ENCODE results near the gene PGAM1. TPM values are rescaled to one million over a fixed set of nuclear protein-coding genes. Genes with fewer than 3 reads are reported as not detected.
"Not testable (repeated sequence)": the region's sequence is repeated elsewhere in the genome, so short reads cannot be mapped to it uniquely, and the experiment has no call there.

The PGAM1 gene
- total and polyA plus RNA-seq, 2 donors from 2014 or later, result 161 to 328 TPM

DNA sequence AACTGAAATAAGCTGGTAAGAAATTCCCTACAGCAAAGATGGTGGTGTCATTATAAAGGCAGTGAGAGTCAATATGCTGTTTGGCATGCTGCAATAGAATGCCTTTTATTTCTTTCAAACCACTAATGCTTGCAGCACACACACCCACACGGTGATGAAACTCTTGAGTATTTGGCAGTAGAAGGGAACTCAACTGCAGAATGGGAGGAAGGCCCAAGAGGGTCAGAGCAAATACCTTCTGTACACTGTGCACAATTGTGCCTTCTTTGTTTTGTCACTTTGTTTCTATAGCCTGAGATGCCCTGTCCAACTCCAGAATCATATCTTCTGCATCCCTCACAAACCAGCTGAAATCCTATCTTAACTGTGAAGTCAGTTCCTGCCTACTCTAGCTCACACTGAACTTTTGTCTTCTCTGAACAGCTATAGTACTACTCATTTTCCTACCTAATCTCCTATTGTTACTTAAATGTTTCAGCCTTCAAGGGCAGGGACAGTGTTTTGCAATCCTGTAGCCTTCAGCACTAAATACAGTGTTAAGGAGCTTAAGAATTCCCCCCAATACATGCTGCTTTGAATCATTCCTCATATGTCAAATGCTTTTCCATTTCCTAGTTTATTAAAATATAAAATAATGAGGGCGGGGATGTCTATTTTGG lies 50.1 kb downstream of the PGAM1 start:
- H3K27me3 ChIP-seq (ENCODE audit: control insufficient read depth, insufficient read depth, low read length), result no peaks in the 10 kb centered on the region
- H3K4me3 ChIP-seq (ENCODE audit: low read length in 3 of 3), result no peak overlapping the region
- H3K9me3 ChIP-seq (ENCODE audit: control insufficient read depth in 2 of 3, insufficient read depth in 1 of 3, low read length in 3 of 3), result no peaks in the 10 kb centered on the region
- no peak overlapping the region for H3K27ac ChIP-seq (ENCODE audit: low read depth in 2 of 2, low read length in 2 of 2)
- no peak for DNase-seq
- FAIRE-seq, result no peak
- H3K36me3 ChIP-seq (ENCODE audit: control insufficient read depth in 2 of 3, insufficient read depth in 3 of 3, low read length in 3 of 3), result peaks cover 9 to 61% (median 36%) of the 10 kb centered on the region in 3 donors
- intact Hi-C loops (cut with DNase I), result no loop called here
- TF ChIP-seq, protein P1, sequence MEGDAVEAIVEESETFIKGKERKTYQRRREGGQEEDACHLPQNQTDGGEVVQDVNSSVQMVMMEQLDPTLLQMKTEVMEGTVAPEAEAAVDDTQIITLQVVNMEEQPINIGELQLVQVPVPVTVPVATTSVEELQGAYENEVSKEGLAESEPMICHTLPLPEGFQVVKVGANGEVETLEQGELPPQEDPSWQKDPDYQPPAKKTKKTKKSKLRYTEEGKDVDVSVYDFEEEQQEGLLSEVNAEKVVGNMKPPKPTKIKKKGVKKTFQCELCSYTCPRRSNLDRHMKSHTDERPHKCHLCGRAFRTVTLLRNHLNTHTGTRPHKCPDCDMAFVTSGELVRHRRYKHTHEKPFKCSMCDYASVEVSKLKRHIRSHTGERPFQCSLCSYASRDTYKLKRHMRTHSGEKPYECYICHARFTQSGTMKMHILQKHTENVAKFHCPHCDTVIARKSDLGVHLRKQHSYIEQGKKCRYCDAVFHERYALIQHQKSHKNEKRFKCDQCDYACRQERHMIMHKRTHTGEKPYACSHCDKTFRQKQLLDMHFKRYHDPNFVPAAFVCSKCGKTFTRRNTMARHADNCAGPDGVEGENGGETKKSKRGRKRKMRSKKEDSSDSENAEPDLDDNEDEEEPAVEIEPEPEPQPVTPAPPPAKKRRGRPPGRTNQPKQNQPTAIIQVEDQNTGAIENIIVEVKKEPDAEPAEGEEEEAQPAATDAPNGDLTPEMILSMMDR (IDR thresholded peaks at IDR 0.05; ENCODE audit: borderline replicate concordance, extremely low read depth, insufficient read depth), result no peak
- no peaks in the 10 kb centered on the region for H3K4me1 ChIP-seq (ENCODE audit: control insufficient read depth in 2 of 3, insufficient read depth in 2 of 3, low read depth in 1 of 3, low read length in 3 of 3)
- H3K9ac ChIP-seq (ENCODE audit: low read length in 3 of 3), result no peak overlapping the region

- H3K36me3 ChIP-seq (ENCODE audit: control insufficient read depth in 2 of 3, insufficient read depth in 3 of 3, low read length in 3 of 3), result peaks cover 10 to 59% (median 37%) of the 10 kb centered on the region in 3 donors
- H3K4me1 ChIP-seq (ENCODE audit: control insufficient read depth in 2 of 3, insufficient read depth in 2 of 3, low read depth in 1 of 3, low read length in 3 of 3); H3K27ac ChIP-seq (ENCODE audit: low read depth in 2 of 2, low read length in 2 of 2); H3K9me3 ChIP-seq (ENCODE audit: control insufficient read depth in 2 of 3, insufficient read depth in 1 of 3, low read length in 3 of 3); DNase-seq; H3K9ac ChIP-seq (ENCODE audit: low read length in 3 of 3); H3K27me3 ChIP-seq (ENCODE audit: control insufficient read depth, insufficient read depth, low read length); FAIRE-seq; H3K4me3 ChIP-seq (ENCODE audit: low read length in 3 of 3); intact Hi-C loops (cut with DNase I): not testable (repeated sequence)
These were observed 53.4 kb downstream of the PGAM1 start for GRCh38 chr10:97479410-97479809.

DNA sequence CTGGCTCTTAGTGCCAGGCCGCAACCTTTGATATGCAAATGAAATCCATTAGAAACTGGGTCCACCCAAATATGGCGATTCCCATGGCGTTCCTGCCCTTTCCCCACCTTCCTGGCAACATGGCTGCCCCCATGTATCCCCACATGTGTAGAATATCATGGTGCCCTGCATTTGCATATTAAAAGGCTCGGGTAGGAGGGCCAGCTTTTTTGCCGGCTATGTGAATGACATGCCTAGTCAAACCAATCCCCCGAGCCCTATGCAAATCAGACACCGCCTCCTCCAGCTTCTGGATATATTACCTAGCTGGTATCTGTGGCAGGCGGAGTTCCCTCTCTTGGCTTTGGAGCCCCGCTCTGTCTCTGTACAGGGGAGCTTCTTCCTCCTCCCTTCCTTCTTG lies 53.9 kb downstream of the PGAM1 start:
- H3K4me1 ChIP-seq (ENCODE audit: control insufficient read depth in 2 of 3, insufficient read depth in 2 of 3, low read depth in 1 of 3, low read length in 3 of 3), result no peaks in the 10 kb centered on the region
- FAIRE-seq, result no peak
- H3K27me3 ChIP-seq (ENCODE audit: control insufficient read depth, insufficient read depth, low read length), result no peaks in the 10 kb centered on the region
- H3K27ac ChIP-seq (ENCODE audit: low read depth in 2 of 2, low read length in 2 of 2), result no peak overlapping the region
- no peak overlapping the region for H3K9ac ChIP-seq (ENCODE audit: low read length in 3 of 3)
- intact Hi-C loops (cut with DNase I), result no loop called here
- DNase-seq, result no peak
- TF ChIP-seq, protein P1 (IDR thresholded peaks at IDR 0.05; ENCODE audit: borderline replicate concordance, extremely low read depth, insufficient read depth), result no peak
- no peaks in the 10 kb centered on the region for H3K9me3 ChIP-seq (ENCODE audit: control insufficient read depth in 2 of 3, insufficient read depth in 1 of 3, low read length in 3 of 3)
- peaks cover 9 to 54% (median 37%) of the 10 kb centered on the region in 3 donors for H3K36me3 ChIP-seq (ENCODE audit: control insufficient read depth in 2 of 3, insufficient read depth in 3 of 3, low read length in 3 of 3)
- no peak overlapping the region for H3K4me3 ChIP-seq (ENCODE audit: low read length in 3 of 3)

DNA sequence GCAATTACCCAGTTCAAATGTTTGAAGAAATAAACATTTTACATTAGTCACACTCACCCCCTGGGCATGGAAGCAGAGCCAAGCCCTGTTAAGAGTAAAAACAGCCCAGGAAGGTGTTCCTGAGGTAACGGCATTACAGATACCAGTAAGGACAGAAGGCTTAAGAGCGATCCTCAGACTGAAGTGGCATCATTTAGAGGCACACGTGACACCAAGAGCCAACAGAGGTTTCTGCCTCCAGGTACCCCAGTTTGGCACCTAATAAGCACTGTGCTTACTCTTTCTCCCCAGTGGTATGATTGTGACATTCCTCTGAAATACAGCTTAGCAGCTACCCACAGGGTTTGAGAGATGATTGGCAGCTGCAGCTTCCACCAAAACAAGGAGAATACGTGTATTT lies 55.1 kb downstream of the PGAM1 start:
- Histone ChIP-seq H3K4me3 (ENCODE audit: low read length in 3 of 3) (no peak overlapping the region), H3K36me3 (ENCODE audit: control insufficient read depth in 2 of 3, insufficient read depth in 3 of 3, low read length in 3 of 3) (peaks cover 6 to 45% (median 32%) of the 10 kb centered on the region in 3 donors), H3K27me3 (ENCODE audit: control insufficient read depth, insufficient read depth, low read length) (no peaks in the 10 kb centered on the region), H3K9ac (ENCODE audit: low read length in 3 of 3) (no peak overlapping the region), H3K27ac (ENCODE audit: low read depth in 2 of 2, low read length in 2 of 2) (no peak overlapping the region), H3K9me3 (ENCODE audit: control insufficient read depth in 2 of 3, insufficient read depth in 1 of 3, low read length in 3 of 3) (no peaks in the 10 kb centered on the region), H3K4me1 (ENCODE audit: control insufficient read depth in 2 of 3, insufficient read depth in 2 of 3, low read depth in 1 of 3, low read length in 3 of 3) (no peaks in the 10 kb centered on the region)
- TF ChIP-seq, protein P1 (IDR thresholded peaks at IDR 0.05; ENCODE audit: borderline replicate concordance, extremely low read depth, insufficient read depth), result no peak
- FAIRE-seq (no peak), DNase-seq (no peak)
- intact Hi-C loops (cut with DNase I), result no loop called here
